ENCODE data around the gene RYR3. TPM values are rescaled to one million over a fixed set of nuclear protein-coding genes. Genes with fewer than 3 reads are reported as not detected.

The RYR3 gene
- total RNA-seq, 4 donors from 2014 or later: 3.7 to 7.2 (median 4.5) TPM

GRCh38 chr15:33443708-33444107, 132.9 kb downstream of the RYR3 start:
- H3K27me3 ChIP-seq: no peaks in the 10 kb centered on the region
- no peak overlapping the region for H3K27ac ChIP-seq (replicated peaks in 1 of 4)
- H3K4me1 ChIP-seq: no peaks in the 10 kb centered on the region
- no peaks in the 10 kb centered on the region for H3K36me3 ChIP-seq
- DNase-seq (ENCODE audit: extremely low spot score): no peak
- intact Hi-C loops (cut with DNase I): no loop called here
- H3K9me3 ChIP-seq: no peaks in the 10 kb centered on the region
- 50% methylated on average over 1 of the region's 1 CpG for WGBS
- no peak overlapping the region for H3K4me3 ChIP-seq
- TF ChIP-seq POLR2AphosphoS5 (IDR thresholded peaks at IDR 0.05): no peak
- no peak for TF ChIP-seq EP300 (IDR thresholded peaks at IDR 0.05)
- no peak for TF ChIP-seq POLR2A (IDR thresholded peaks at IDR 0.05; ENCODE audit: low read depth)
- no peak for TF ChIP-seq CTCF (IDR thresholded peaks at IDR 0.05)

- no peak overlapping the region for H3K27ac ChIP-seq (replicated peaks in 1 of 4)
- no peak overlapping the region for H3K4me3 ChIP-seq
- H3K9me3 ChIP-seq: no peaks in the 10 kb centered on the region
- H3K36me3 ChIP-seq: no peaks in the 10 kb centered on the region
- no peak for DNase-seq (ENCODE audit: extremely low spot score)
- intact Hi-C loops (cut with DNase I): no loop called here
- WGBS: 65% methylated on average over 4 of the region's 4 CpGs
- H3K27me3 ChIP-seq: no peaks in the 10 kb centered on the region
- peaks cover 0 to 2% (median 0%) of the 10 kb centered on the region in 4 donors for H3K4me1 ChIP-seq
- TF ChIP-seq CTCF (IDR thresholded peaks at IDR 0.05) (no peak), POLR2AphosphoS5 (IDR thresholded peaks at IDR 0.05) (no peak), EP300 (IDR thresholded peaks at IDR 0.05) (no peak), POLR2A (IDR thresholded peaks at IDR 0.05; ENCODE audit: low read depth) (no peak)
Measured at GRCh38 chr15:33445984-33446383, 135.2 kb downstream of the RYR3 start.

- Histone ChIP-seq H3K4me1 (peaks cover 0 to 5% (median 0%) of the 10 kb centered on the region in 4 donors), H3K36me3 (no peaks in the 10 kb centered on the region), H3K4me3 (no peak overlapping the region), H3K9me3 (no peaks in the 10 kb centered on the region), H3K27ac (replicated peaks in 1 of 4) (no peak overlapping the region), H3K27me3 (no peaks in the 10 kb centered on the region)
- DNase-seq (ENCODE audit: extremely low spot score): no peak
- WGBS: 87% methylated on average over 4 of the region's 4 CpGs
- intact Hi-C loops (cut with DNase I): no loop called here
- TF ChIP-seq POLR2AphosphoS5 (IDR thresholded peaks at IDR 0.05): no peak
- TF ChIP-seq POLR2A (IDR thresholded peaks at IDR 0.05; ENCODE audit: low read depth): no peak
Measured at GRCh38 chr15:33448151-33448550, 137.4 kb downstream of the RYR3 start.

GRCh38 chr15:33448961-33449606, 138.3 kb downstream of the RYR3 start:
- WGBS: 88% methylated on average over 9 of the region's 9 CpGs
- no peak for DNase-seq (ENCODE audit: extremely low spot score)
- no peaks in the 10 kb centered on the region for H3K36me3 ChIP-seq
- H3K27ac ChIP-seq (replicated peaks in 1 of 4): no peak overlapping the region
- H3K4me3 ChIP-seq: no peak overlapping the region
- peaks cover 0 to 5% (median 0%) of the 10 kb centered on the region in 4 donors for H3K4me1 ChIP-seq
- no peaks in the 10 kb centered on the region for H3K27me3 ChIP-seq
- intact Hi-C loops (cut with DNase I): no loop called here
- TF ChIP-seq CTCF (IDR thresholded peaks at IDR 0.05) (no peak), EP300 (IDR thresholded peaks at IDR 0.05) (no peak), POLR2AphosphoS5 (IDR thresholded peaks at IDR 0.05) (no peak), POLR2A (IDR thresholded peaks at IDR 0.05; ENCODE audit: low read depth) (no peak)
- no peaks in the 10 kb centered on the region for H3K9me3 ChIP-seq

GRCh38 chr15:33449810-33450209, 139.0 kb downstream of the RYR3 start:
- 64% methylated on average over 3 of the region's 3 CpGs for WGBS
- H3K27me3 ChIP-seq: no peaks in the 10 kb centered on the region
- no peak overlapping the region for H3K4me3 ChIP-seq
- H3K9me3 ChIP-seq: no peaks in the 10 kb centered on the region
- no peaks in the 10 kb centered on the region for H3K36me3 ChIP-seq
- peaks cover 0 to 5% (median 0%) of the 10 kb centered on the region in 4 donors for H3K4me1 ChIP-seq
- TF ChIP-seq POLR2AphosphoS5 (IDR thresholded peaks at IDR 0.05) (no peak), EP300 (IDR thresholded peaks at IDR 0.05) (no peak), POLR2A (IDR thresholded peaks at IDR 0.05; ENCODE audit: low read depth) (no peak), CTCF (IDR thresholded peaks at IDR 0.05) (no peak)
- no peak overlapping the region for H3K27ac ChIP-seq (replicated peaks in 1 of 4)
- DNase-seq (ENCODE audit: extremely low spot score): no peak
- intact Hi-C loops (cut with DNase I): no loop called here

Data from esophagus muscularis mucosa (tissue), 4 donors.